Measurements from ENCODE around the gene OR52K2.
"Not testable (repeated sequence)": the region's sequence is repeated elsewhere in the genome, so short reads cannot be mapped to it uniquely, and the experiment has no call there.

Gene OR52K2

GRCh38 chr11:4448995-4449394 lies at the start of gene OR52K2:
Gene OR52K2, plus strand, starts transcription at chr11:4449295. Its CDS starts 45 bp downstream, at chr11:4449340.
- no peak for DNase-seq

DNA sequence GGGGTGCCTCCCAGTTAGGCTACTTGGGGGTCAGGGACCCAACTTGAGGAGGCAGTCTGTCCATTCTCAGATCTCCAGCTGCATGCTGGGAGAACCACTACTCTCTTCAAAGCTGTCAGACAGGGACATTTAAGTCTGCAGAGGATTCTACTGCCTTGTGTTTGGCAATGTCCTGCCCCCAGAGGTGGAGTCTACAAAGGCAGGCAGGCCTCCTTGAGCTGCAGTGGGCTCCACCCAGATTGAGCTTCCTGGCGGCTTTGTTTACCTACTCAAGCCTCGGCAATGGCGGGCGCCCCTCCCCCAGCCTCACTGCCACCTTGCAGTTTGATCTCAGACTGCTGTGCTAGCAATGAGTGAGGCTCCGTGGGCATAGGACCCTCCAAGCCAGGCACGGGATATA lies 42.9 kb upstream of the OR52K2 start:
- not testable (repeated sequence) for DNase-seq

DNA sequence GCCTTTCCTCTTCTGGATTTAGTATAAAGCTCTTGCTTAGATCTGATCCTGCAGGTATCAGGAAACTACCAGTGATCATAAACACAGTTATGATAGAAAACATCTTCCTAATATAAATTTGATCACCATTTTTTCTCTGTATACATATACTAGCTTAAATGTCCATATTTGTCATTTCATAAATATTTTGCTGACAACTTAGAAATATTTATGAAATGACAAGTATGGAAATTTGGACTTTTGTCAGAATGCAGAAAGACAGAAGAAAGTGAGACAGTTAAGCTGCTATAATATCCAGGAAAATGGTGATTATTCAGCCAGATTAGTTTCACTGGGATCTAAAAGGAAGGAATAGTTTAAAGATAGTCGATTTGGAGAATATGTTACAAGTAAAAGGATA lies 32.8 kb upstream of the OR52K2 start:
- no peak for DNase-seq

GRCh38 chr11:4416816-4417215 lies 32.3 kb upstream of the OR52K2 start:
- no peak for DNase-seq

DNA sequence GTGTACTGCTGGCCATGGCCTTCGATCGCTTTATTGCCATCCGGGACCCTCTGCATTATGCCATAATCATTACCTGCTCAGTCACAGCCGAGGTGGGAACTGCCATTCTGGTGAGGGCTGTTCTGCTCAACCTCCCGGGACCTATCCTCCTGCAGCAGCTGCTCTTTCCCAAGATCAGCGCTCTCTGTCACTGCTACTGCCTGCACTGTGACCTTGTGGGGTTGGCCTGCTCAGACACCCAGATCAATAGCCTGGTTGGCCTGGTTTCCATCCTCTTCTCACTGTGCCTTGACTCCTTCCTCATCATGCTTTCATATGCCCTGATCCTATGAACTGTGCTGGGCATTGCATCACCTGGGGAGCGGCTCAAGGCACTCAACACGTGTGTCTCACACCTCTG lies 30.7 kb upstream of the OR52K2 start:
- no peak for DNase-seq

DNA sequence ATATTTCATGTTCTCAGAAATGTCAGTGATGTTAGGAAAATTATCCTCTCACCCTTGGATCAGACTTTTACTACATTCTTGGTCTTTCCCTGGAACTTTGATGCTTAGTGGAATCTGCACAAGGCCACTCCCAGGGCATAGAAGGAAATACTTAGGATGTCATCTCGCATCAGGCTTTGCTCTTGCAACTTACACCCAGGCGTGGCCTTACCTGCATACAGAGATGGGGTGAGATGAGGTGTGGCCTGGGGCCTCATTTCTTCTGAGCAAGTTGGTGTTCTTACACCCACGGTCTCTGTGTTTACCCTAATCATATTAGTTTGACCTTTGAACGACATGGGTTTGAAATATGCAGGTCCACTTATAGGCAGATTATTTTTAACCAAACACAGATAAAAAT lies 19.0 kb upstream of the OR52K2 start:
- no peak for DNase-seq

- no peak for DNase-seq
Measured at GRCh38 chr11:4433856-4434255, 15.2 kb upstream of the OR52K2 start.

- no peak for DNase-seq
Measured at GRCh38 chr11:4436411-4436810, 12.7 kb upstream of the OR52K2 start.

DNA sequence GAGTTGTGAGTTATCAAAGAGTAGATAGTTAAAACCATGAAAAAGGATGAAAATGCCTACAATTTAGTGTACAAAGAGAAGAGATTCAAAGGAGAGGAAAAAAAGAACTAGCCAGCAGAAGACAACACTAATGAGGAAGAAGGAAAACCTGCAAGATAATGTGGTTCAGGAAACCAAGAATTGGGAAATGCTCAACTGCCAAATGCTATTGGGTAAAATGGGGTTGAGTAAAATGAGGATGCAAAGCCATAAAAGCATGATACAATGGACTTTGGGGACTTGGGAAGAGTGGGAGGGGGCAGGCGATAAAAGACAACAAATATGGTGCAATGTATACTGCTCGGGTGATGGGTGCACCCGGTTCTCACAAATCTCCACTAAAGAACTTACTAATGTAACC lies 7.6 kb upstream of the OR52K2 start:
- no peak for DNase-seq

- DNase-seq, result no peak
Measured at GRCh38 chr11:4443232-4443891, 5.7 kb upstream of the OR52K2 start.

- DNase-seq, result no peak
Measured at GRCh38 chr11:4453118-4453517, 4.0 kb downstream of the OR52K2 start.

GRCh38 chr11:4454021-4454420 lies 4.9 kb downstream of the OR52K2 start:
- no peak for DNase-seq

GRCh38 chr11:4455419-4455818 lies 6.3 kb downstream of the OR52K2 start:
- DNase-seq, result no peak

- no peak for DNase-seq
Measured at GRCh38 chr11:4459500-4459899, 10.4 kb downstream of the OR52K2 start.

GRCh38 chr11:4460151-4460550 lies 11.1 kb downstream of the OR52K2 start:
- DNase-seq, result no peak

GRCh38 chr11:4464216-4465159 lies 15.4 kb downstream of the OR52K2 start:
- no peak for DNase-seq

DNA sequence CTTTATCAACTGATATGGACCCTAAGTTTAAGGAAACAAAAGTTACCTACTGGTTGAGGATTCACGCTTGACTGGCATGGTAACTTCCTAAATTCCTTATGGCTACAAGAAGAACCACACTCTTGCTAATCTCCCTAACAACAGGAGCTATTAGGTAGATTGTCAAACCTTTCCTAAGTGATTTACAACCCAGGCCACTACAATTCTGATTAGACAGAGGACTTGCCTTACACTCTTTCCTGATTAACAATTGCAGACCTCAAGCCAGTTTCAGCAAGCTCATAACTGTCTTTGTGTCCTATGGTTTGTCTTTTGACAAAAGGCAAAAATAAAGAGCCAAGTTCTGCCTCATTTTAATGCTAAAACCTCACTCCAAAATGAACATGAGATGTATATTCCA lies 16.3 kb downstream of the OR52K2 start:
- no peak for DNase-seq

- DNase-seq, result no peak
Measured at GRCh38 chr11:4466131-4466870, 17.2 kb downstream of the OR52K2 start.

DNA sequence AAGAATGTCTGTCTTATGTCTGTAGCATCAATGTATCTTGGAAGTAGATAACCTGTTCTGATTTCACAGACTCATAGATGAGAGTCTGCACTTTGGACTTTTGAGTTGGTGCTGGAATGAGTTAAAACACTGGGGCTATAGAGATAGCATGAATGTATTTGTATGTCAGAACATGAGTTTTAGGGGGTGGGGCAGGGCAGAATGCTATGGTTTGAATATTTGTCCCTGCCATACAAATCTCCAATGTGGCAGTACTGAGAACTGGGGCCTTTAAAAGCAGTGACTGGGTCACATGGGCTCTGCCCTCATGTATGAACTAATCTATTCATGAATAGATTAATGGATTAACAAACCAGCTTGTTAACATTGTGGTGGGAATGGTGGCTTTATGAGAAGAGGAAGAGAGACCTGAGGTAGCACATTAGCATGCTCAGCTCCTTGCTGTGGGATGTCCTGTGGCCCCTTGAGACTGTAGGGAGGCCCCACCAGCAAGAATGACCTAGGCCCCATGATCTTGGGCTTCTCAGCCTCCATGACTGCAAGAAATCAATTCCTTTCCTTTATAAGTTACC lies 17.9 kb downstream of the OR52K2 start:
- DNase-seq, result no peak

DNA sequence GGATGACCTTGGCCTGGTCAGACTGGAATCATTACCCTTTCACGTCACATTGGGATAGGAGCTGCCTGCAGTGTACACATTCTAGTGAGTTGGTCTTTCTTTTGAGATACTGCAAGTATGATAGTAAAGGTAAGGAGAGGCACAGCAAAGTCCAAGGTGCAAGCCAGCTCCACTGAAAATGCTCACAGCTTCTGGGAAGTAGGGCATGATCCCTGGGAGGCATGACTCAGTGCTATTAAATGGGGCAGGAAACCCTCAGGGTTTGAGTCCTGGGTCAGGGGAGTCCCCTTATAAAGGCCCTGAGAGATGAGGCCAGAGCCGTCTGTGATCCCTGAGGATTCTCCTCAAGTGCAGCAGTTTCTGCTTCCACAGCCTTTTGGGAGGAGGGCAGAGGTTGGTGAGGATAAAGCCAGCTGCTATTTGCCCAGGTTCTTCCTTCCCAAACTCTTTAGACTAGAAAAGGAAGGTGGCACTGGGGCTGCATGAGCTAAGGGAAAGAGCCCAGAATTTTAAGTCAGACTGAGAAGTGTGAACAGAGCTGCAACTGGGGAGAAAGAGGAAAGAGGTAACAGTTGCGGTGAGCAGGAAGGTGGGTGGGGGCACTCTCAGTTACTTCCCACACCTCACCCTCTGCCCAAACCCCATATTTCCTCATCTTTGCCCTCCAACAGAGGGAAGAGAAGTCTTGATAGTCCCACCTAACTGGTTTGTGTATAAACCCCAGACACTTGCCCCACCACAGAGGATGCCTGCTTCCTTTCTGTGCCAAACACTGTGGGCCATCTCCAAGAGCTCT lies 18.9 kb downstream of the OR52K2 start:
- DNase-seq, result no peak

DNA sequence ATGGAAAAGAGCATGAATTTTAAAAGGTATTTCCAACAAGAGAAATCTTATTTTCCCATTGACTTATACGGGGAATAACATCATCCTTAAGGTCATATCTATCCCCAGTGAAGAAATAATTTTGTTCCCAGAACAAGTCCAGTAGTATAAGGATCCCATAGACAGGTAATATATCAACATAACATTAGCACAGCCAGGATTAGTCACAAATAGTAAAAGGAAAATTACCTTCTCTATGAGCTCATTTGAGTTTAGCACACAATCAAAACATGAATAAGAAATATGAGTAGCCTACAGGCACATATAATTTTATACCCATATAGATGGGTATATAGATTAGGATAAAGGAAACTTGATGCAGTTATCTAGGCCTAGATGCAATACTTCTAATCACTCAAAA lies 30.5 kb downstream of the OR52K2 start:
- no peak for DNase-seq

DNA sequence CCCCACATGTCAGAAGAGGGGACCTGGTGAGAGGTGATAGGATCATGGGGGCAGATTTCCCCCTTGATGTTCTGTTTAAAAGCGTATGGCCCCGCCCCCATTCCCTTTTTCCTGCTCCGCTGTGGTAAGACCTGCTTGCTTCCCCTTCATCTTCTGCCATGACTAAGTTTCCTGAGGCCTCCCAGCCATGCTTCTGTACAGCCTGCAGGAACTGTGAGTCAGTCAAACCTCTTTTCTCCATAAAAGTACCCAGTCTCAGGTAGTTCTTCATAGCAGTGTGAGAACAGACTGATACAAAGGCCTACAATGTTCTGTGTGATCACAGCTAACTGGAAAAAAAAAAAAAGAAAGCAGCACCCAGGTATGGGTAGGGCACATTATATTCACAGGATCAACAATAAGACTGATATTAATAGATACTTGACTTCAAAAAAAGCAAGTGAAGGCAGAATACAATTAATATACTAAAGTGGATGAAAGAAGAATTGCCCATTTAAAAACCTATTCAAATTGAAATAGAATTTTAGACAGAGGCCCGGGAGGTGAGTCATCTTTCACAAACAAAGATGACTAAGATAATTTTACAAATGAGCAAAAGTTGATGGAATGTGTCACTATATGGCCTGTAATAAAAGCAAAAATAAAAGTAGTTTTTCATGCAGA lies 31.6 kb downstream of the OR52K2 start:
- no peak for DNase-seq
